Tibial nerve (tissue), 4 donors: Measurements from ENCODE around the gene TPD52L2.

ENCODE experiments used
- EP300 ChIP-seq, 2 donors: sonication (generic); formaldehyde crosslinking; IDR thresholded peaks; one replicate each; pipeline ENCODE4 v1.6.1; 2017; ENCODE audit warnings: antibody characterized with exemption in 2 of 2, mild to moderate bottlenecking in 1 of 2
- POLR2A ChIP-seq, 2 donors: fragments of 450-650 bp; IDR thresholded peaks; one replicate each; pipeline ENCODE4 v1.6.1; 2017; ENCODE audit warnings: antibody characterized with exemption in 2 of 2, mild to moderate bottlenecking in 2 of 2, moderate library complexity in 2 of 2
- TF ChIP-seq, protein P1 (sequence below), 5 experiments: fragments of 200-600 bp in 3 of 5; fragments of 450-650 bp in 2 of 5; sonication (generic) in 3 of 5; IDR thresholded peaks; one replicate each; pipeline ENCODE4 v1.5.1; 2016 to 2019; ENCODE audit warnings: antibody characterized with exemption in 5 of 5, mild to moderate bottlenecking in 3 of 5, moderate library complexity in 2 of 5

DNA sequence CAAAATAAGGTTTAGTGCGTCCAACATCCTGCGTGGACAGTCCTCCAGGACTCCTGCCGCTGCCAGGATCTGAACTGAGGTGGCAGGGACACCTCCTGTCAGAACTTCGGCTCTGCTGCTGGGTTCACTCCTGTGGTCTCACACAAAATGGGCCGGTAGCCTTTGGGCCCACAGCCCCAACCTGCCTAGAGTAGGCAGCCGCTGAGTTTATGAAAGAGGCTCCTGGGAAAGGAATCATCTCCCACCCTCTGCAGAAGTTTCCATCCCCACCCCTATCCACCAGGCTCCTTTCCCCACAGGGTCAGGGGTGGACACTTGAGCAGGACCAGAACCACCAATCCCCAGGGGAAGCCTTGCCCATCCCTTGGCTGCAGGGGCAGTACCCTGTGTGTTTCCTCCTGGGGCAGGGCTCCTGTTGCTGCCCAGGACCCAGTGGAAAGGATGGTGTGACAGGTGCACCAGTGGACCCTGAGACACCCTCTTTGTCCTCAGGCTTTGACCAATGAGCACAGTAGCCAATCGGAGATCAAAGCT is 5.8 kb upstream of the TPD52L2 start:
- TF ChIP-seq, protein P1, sequence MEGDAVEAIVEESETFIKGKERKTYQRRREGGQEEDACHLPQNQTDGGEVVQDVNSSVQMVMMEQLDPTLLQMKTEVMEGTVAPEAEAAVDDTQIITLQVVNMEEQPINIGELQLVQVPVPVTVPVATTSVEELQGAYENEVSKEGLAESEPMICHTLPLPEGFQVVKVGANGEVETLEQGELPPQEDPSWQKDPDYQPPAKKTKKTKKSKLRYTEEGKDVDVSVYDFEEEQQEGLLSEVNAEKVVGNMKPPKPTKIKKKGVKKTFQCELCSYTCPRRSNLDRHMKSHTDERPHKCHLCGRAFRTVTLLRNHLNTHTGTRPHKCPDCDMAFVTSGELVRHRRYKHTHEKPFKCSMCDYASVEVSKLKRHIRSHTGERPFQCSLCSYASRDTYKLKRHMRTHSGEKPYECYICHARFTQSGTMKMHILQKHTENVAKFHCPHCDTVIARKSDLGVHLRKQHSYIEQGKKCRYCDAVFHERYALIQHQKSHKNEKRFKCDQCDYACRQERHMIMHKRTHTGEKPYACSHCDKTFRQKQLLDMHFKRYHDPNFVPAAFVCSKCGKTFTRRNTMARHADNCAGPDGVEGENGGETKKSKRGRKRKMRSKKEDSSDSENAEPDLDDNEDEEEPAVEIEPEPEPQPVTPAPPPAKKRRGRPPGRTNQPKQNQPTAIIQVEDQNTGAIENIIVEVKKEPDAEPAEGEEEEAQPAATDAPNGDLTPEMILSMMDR (IDR thresholded peaks at IDR 0.05) = no peak
- TF ChIP-seq POLR2A (IDR thresholded peaks at IDR 0.05) = no peak
- no peak for TF ChIP-seq EP300 (IDR thresholded peaks at IDR 0.05)
